H1 (cell line): Measurements from ENCODE around the gene RNF145. TPM values are rescaled to one million over a fixed set of nuclear protein-coding genes. Genes with fewer than 3 reads are reported as not detected.

Experiments
- CTCF ChIA-PET: fragments of 300-600 bp; sonication (Branson Sonifier 250); formaldehyde crosslinking; loops from one replicate; lab custom pipeline; 2021; ENCODE audit not compliant: partially characterized antibody; lab: Charles Lee
- POLR2A ChIA-PET: fragments of 300-600 bp; sonication (Branson Sonifier 250); formaldehyde crosslinking; loops from one replicate; lab custom pipeline; 2021; ENCODE audit warnings: inconsistent platforms; ENCODE audit not compliant: partially characterized antibody; lab: Charles Lee
- DNase-seq, 2 experiments: peaks; one replicate each; pipeline versions ENCODE4 v3.0.0 to v3.0.0-alpha.2; 2010 to 2022; ENCODE audit warnings: low spot score in 2 of 2, low read depth in 1 of 2, mixed read lengths in 1 of 2
- FAIRE-seq: peaks from 2 replicates; lab custom pipeline; 2011; peaks lifted over from hg19 to GRCh38; lab: Jason Lieb, UNC
- H2AFZ ChIP-seq: 2 replicates; pipeline ENCODE4 v1.8.1; 2012; ENCODE audit warnings: low read length, inconsistent platforms
- H2AK5ac ChIP-seq: 2 replicates; pipeline ENCODE4 v1.6.1; 2013; ENCODE audit warnings: low read depth, low read length
- H2BK120ac ChIP-seq: replicated peaks from 2 replicates; pipeline ENCODE3; 2013; ENCODE audit warnings: low read depth, low read length, inconsistent platforms
- H2BK12ac ChIP-seq: 2 replicates; pipeline ENCODE4 v1.6.1; 2013; ENCODE audit warnings: low read depth, low read length
- H2BK15ac ChIP-seq: 2 replicates; pipeline ENCODE4 v1.6.1; 2013; ENCODE audit warnings: low read length
- H2BK20ac ChIP-seq: 2 replicates; pipeline ENCODE4 v1.6.1; 2013; ENCODE audit warnings: low read length
- H2BK5ac ChIP-seq: 2 replicates; pipeline ENCODE4 v1.6.1; 2013; ENCODE audit warnings: low read depth, low read length
- H3K14ac ChIP-seq: 2 replicates; pipeline ENCODE4 v1.6.1; 2013; ENCODE audit warnings: inconsistent platforms; ENCODE audit not compliant: insufficient read length
- H3K18ac ChIP-seq: 2 replicates; pipeline ENCODE4 v1.6.1; 2013; ENCODE audit warnings: low read length; ENCODE audit errors: extremely low read depth
- H3K23ac ChIP-seq: 2 replicates; pipeline ENCODE4 v1.6.1; 2013; ENCODE audit warnings: inconsistent platforms; ENCODE audit not compliant: insufficient read length
- H3K23me2 ChIP-seq: 2 replicates; pipeline ENCODE4 v1.6.1; 2013; ENCODE audit warnings: low read depth, low read length
- H3K27ac ChIP-seq: 2 replicates; pipeline ENCODE4 v1.6.1; 2011; ENCODE audit warnings: low read depth, low read length, inconsistent platforms
- H3K27me3 ChIP-seq, 4 experiments: replicated peaks in 1 of 4; 1 replicate in 1 of 4; 2 replicates in 3 of 4; pipeline versions ENCODE4 v1.6.1 to v1.8.1; 2011 to 2013; ENCODE audit warnings: low read length in 3 of 4, mild to moderate bottlenecking in 3 of 4, inconsistent platforms in 2 of 4, mixed read lengths in 2 of 4, moderate library complexity in 1 of 4; ENCODE audit not compliant: control insufficient read depth in 3 of 4, insufficient read depth in 3 of 4; ENCODE audit errors: extremely low read depth in 1 of 4
- H3K36me3 ChIP-seq, 4 experiments: 2 replicates each; pipeline versions ENCODE4 v1.6.1 to v1.8.1; 2011 to 2013; ENCODE audit warnings: mild to moderate bottlenecking in 4 of 4, low read length in 3 of 4, moderate library complexity in 2 of 4, control low read depth in 1 of 4, inconsistent platforms in 1 of 4; ENCODE audit not compliant: insufficient read depth in 4 of 4, control insufficient read depth in 2 of 4
- H3K4ac ChIP-seq: replicated peaks from 2 replicates; pipeline ENCODE3; 2013; ENCODE audit warnings: low read length, low read depth, mixed read lengths, inconsistent platforms; ENCODE audit not compliant: insufficient read length
- H3K4me1 ChIP-seq, 4 experiments: replicated peaks in 1 of 4; 1 replicate in 1 of 4; 2 replicates in 3 of 4; pipeline versions ENCODE4 v1.6.1 to v1.8.1; 2011 to 2013; ENCODE audit warnings: low read length in 3 of 4, inconsistent platforms in 2 of 4, mixed read lengths in 1 of 4; ENCODE audit not compliant: insufficient read depth in 4 of 4, control insufficient read depth in 3 of 4
- H3K4me2 ChIP-seq, 2 experiments: 2 replicates each; pipeline versions ENCODE4 v1.6.1 to v1.8.1; 2011 to 2013; ENCODE audit warnings: low read depth in 2 of 2, low read length in 2 of 2, control low read depth in 1 of 2, inconsistent platforms in 1 of 2, mild to moderate bottlenecking in 1 of 2; ENCODE audit not compliant: insufficient read depth in 1 of 2
- H3K4me3 ChIP-seq, 4 experiments: fragments of 200-600, 300-600 bp in 1 of 4; sonication (generic), shearing (Covaris generic), sonication (Bioruptor Twin) in 1 of 4; 2 replicates each; pipeline versions ENCODE4 v1.5.1 to v1.8.1; 2011 to 2016; ENCODE audit warnings: low read length in 4 of 4, low read depth in 3 of 4, control low read depth in 2 of 4, inconsistent platforms in 2 of 4, mild to moderate bottlenecking in 2 of 4, mixed read lengths in 1 of 4, moderate library complexity in 1 of 4; ENCODE audit not compliant: insufficient read depth in 2 of 4; ENCODE audit errors: extremely low read depth in 1 of 4
- H3K56ac ChIP-seq: replicated peaks from 2 replicates; pipeline ENCODE3; 2013; ENCODE audit warnings: low read depth, mild to moderate bottlenecking, mixed read lengths, low read length, inconsistent platforms; ENCODE audit not compliant: insufficient read length
- H3K79me1 ChIP-seq: 2 replicates; pipeline ENCODE4 v1.6.1; 2013; ENCODE audit warnings: low read depth, low read length, control low read depth
- H3K79me2 ChIP-seq, 2 experiments: 2 replicates each; pipeline versions ENCODE4 v1.6.1 to v1.8.1; 2012 to 2013; ENCODE audit warnings: low read length in 2 of 2, mild to moderate bottlenecking in 2 of 2, inconsistent platforms in 1 of 2; ENCODE audit not compliant: insufficient read depth in 2 of 2, control insufficient read depth in 1 of 2
- H3K9ac ChIP-seq, 4 experiments: replicated peaks in 1 of 4; 1 replicate in 1 of 4; 2 replicates in 3 of 4; pipeline versions ENCODE4 v1.6.1 to v1.8.1; 2011 to 2013; ENCODE audit warnings: low read depth in 3 of 4, low read length in 3 of 4, control low read depth in 2 of 4, mild to moderate bottlenecking in 2 of 4, moderate library complexity in 2 of 4, inconsistent platforms in 1 of 4; ENCODE audit errors: extremely low read depth in 1 of 4
- H3K9me3 ChIP-seq, 2 experiments: 2 replicates each; pipeline versions ENCODE4 v1.6.1 to v1.8.1; 2012 to 2013; ENCODE audit warnings: mild to moderate bottlenecking in 2 of 2, moderate library complexity in 2 of 2, control low read depth in 1 of 2, inconsistent platforms in 1 of 2, low read depth in 1 of 2, low read length in 1 of 2, mixed read lengths in 1 of 2; ENCODE audit not compliant: insufficient read depth in 2 of 2
- H4K20me1 ChIP-seq, 2 experiments: replicated peaks in 1 of 2; 2 replicates each; pipeline versions ENCODE3 to v1.8.1; 2011 to 2013; ENCODE audit warnings: inconsistent platforms in 2 of 2, low read length in 2 of 2, mild to moderate bottlenecking in 1 of 2; ENCODE audit not compliant: insufficient read depth in 2 of 2, control insufficient read depth in 1 of 2
- H4K5ac ChIP-seq: 2 replicates; pipeline ENCODE4 v1.6.1; 2013; ENCODE audit warnings: low read length, low read depth, mixed read lengths, inconsistent platforms; ENCODE audit not compliant: insufficient read length
- H4K8ac ChIP-seq: 2 replicates; pipeline ENCODE4 v1.8.0; 2013; ENCODE audit warnings: mild to moderate bottlenecking, moderate library complexity, low read length, inconsistent platforms; ENCODE audit not compliant: insufficient read depth; ENCODE audit errors: extremely low read depth
- H4K91ac ChIP-seq: replicated peaks from 2 replicates; pipeline ENCODE3; 2013; ENCODE audit warnings: low read length, mixed read lengths, inconsistent platforms; ENCODE audit not compliant: insufficient read length
- EGR1 ChIP-seq: IDR thresholded peaks from 2 replicates; pipeline ENCODE4 v1.6.1; 2011; ENCODE audit warnings: low read depth, low read length, borderline replicate concordance
- EZH2 ChIP-seq: fragments of 200-600 bp; sonication (generic); IDR thresholded peaks from 2 replicates; pipeline ENCODE4 v1.7.1; 2012; ENCODE audit warnings: low read depth, mild to moderate bottlenecking, moderate library complexity, low read length, inconsistent platforms; ENCODE audit not compliant: severe bottlenecking
- HDAC6 ChIP-seq: IDR thresholded peaks from one replicate; pipeline ENCODE4 v1.7.1; 2012; ENCODE audit warnings: low read depth, mild to moderate bottlenecking, inconsistent platforms, low read length, moderate library complexity
- KDM5A ChIP-seq: fragments of 200-600 bp; IDR thresholded peaks from 2 replicates; pipeline ENCODE4 v1.7.1; 2012; ENCODE audit warnings: mild to moderate bottlenecking, low read length, inconsistent platforms, mixed read lengths
- NANOG ChIP-seq: IDR thresholded peaks from 2 replicates; pipeline ENCODE4 v1.6.1; 2011; ENCODE audit warnings: low read length, low read depth, mild to moderate bottlenecking, inconsistent platforms; ENCODE audit not compliant: insufficient read depth, poor library complexity, severe bottlenecking
- PHF8 ChIP-seq: fragments of 200-600 bp; sonication (generic); conservative IDR thresholded peaks from 2 replicates; pipeline ENCODE4 v1.7.1; 2012; ENCODE audit warnings: low read depth, mild to moderate bottlenecking, inconsistent platforms, low read length, moderate library complexity
- RAD21 ChIP-seq, 2 experiments: IDR thresholded peaks in 1 of 2; conservative IDR thresholded peaks in 1 of 2; 2 replicates each; pipeline ENCODE4 v1.6.1; 2011; ENCODE audit warnings: low read depth in 2 of 2, low read length in 2 of 2, improper control_type of control experiment in 1 of 2, inconsistent platforms in 1 of 2, mild to moderate bottlenecking in 1 of 2, moderate library complexity in 1 of 2
- TBP ChIP-seq: IDR thresholded peaks from 2 replicates; pipeline ENCODE4 v1.6.1; 2011; ENCODE audit warnings: low read depth, low read length, improper control_type of control experiment
- ZNF274 ChIP-seq: IDR thresholded peaks from 2 replicates; pipeline ENCODE4 v1.7.0; 2012; ENCODE audit warnings: low read length, borderline replicate concordance; ENCODE audit errors: extremely low read depth
- WGBS, 2 experiments: shearing (Covaris generic) in 1 of 2; methylation state at CpG; one replicate each; pipeline versions ENCODE4 v1.1.6 to v1.1.7; 2013 to 2015; ENCODE audit warnings: low lambda C conversion rate in 2 of 2, mixed read lengths in 2 of 2, inconsistent platforms in 1 of 2, low coverage in 1 of 2, missing lambda C conversion rate in 1 of 2; ENCODE audit not compliant: insufficient replicate concordance in 2 of 2, insufficient coverage in 1 of 2, insufficient read length in 1 of 2; ENCODE audit errors: extremely low coverage in 1 of 2, missing lambda C conversion rate in 1 of 2; 5-methylcytosine and 5-hydroxymethylcytosine counted together
- polyA plus RNA-seq, 7 experiments: library from polyadenylated mRNA; depleted of rRNA in 3 of 7; stranded (reverse) in 5 of 7; unstranded in 2 of 7; fragments of >200 nt in 5 of 7; fragments of 200-250 nt in 2 of 7; gene quantifications; 1 replicate in 5 of 7; 2 replicates in 1 of 7; 4 replicates in 1 of 7; pipeline versions ENCODE4 v1.2.1 to v1.2.3, GENCODE V29; 2011 to 2013; ENCODE audit warnings: missing spikeins in 2 of 7, mixed read lengths in 2 of 7
- total RNA-seq: library from RNA; stranded (reverse); fragmentation: NEBNext Ultra II Directional; extraction: Animal tissue kit (Norgen Biotek cat#: 25700); gene quantifications from 2 replicates; pipeline ENCODE4 v1.2.1, GENCODE V29; 2021
- TF ChIP-seq, protein P1 (sequence below): IDR thresholded peaks from 2 replicates; pipeline ENCODE4 v1.6.1; 2012; ENCODE audit warnings: inconsistent platforms

Gene RNF145
- total and polyA plus RNA-seq, 2 of the 8 experiments (the other 6 are each of a cell fraction or from before 2014, with no cell fraction given): 34.2 to 72.5 TPM

- WGBS, 2 experiments: 74% methylated on average over 7 of the region's 7 CpGs; no CpG with 5 or more reads in 1 of the 2 experiments
- ChIA-PET CTCF (interaction anchor here (0.6 kb wide), 1 partner anchor 16 kb away, joined by 3 read pairs; no protein-coding TSS in a partner anchor), POLR2A (no interaction called here)
- no peak overlapping the region for H3K4ac ChIP-seq
- H3K4me1 ChIP-seq: peaks cover 2 to 9% (median 3%) of the 10 kb centered on the region in 4 experiments; a peak in 4 of 7 replicates
- H3K23ac ChIP-seq: no peak overlapping the region
- no peak overlapping the region for H4K91ac ChIP-seq
- no peak overlapping the region for H2BK5ac ChIP-seq
- no peaks in the 10 kb centered on the region; the same call in 1 of the 2 replicates for H3K79me1 ChIP-seq
- no peak overlapping the region for H2BK12ac ChIP-seq
- H3K23me2 ChIP-seq: peaks cover 16% of the 10 kb centered on the region
- H2BK20ac ChIP-seq: no peak overlapping the region
- no peak overlapping the region for H3K14ac ChIP-seq
- H4K20me1 ChIP-seq: no peaks in the 10 kb centered on the region
- H4K8ac ChIP-seq: no peak overlapping the region
- no peak overlapping the region for H4K5ac ChIP-seq
- FAIRE-seq: no peak
- H3K18ac ChIP-seq: no peak overlapping the region
- H2AK5ac ChIP-seq: no peak overlapping the region
- H2AFZ ChIP-seq: no peak overlapping the region
- no peak overlapping the region for H2BK15ac ChIP-seq
- no peak overlapping the region for H2BK120ac ChIP-seq
- H3K36me3 ChIP-seq: no peaks in the 10 kb centered on the region
- no peak overlapping the region for H3K9ac ChIP-seq
- no peak overlapping the region for H3K4me2 ChIP-seq
- peaks cover 0 to 5% (median 1%) of the 10 kb centered on the region in 4 experiments; a peak in 3 of 7 replicates for H3K27me3 ChIP-seq
- H3K79me2 ChIP-seq: peaks cover 0 to 7% of the 10 kb centered on the region in 2 experiments; a peak in 2 of 4 replicates
- H3K56ac ChIP-seq: no peak overlapping the region
- no peak overlapping the region for H3K27ac ChIP-seq
- no peak for DNase-seq
- H3K9me3 ChIP-seq: no peaks in the 10 kb centered on the region
- no peak overlapping the region for H3K4me3 ChIP-seq
- no peak for TF ChIP-seq TBP
- TF ChIP-seq EZH2: no peak
- no peak for TF ChIP-seq NANOG
- no peak for TF ChIP-seq RAD21 (IDR thresholded peaks at IDR 0.05 in 1 of 2, conservative IDR thresholded peaks at IDR 0.05 in 1 of 2; ENCODE audit: low read depth in 2 of 2, low read length in 2 of 2)
- TF ChIP-seq ZNF274: no peak
- no peak for TF ChIP-seq PHF8
- TF ChIP-seq EGR1: no peak
- TF ChIP-seq KDM5A: no peak
- TF ChIP-seq, protein P1, sequence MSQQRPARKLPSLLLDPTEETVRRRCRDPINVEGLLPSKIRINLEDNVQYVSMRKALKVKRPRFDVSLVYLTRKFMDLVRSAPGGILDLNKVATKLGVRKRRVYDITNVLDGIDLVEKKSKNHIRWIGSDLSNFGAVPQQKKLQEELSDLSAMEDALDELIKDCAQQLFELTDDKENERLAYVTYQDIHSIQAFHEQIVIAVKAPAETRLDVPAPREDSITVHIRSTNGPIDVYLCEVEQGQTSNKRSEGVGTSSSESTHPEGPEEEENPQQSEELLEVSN: no peak
- no peak for TF ChIP-seq HDAC6
These were observed 3.5 kb upstream of the RNF145 start for GRCh38 chr5:159212657-159213462.
